SK-N-SH (cell line): ENCODE measurements around the gene KCNG3. TPM values are rescaled to one million over a fixed set of nuclear protein-coding genes. Genes with fewer than 3 reads are reported as not detected.
A peak's percentile ranks its signal among the peaks of the same experiment; 100 is the strongest.

Experiments
- CTCF ChIA-PET: fragments of 300-600, 350-600 bp; formaldehyde crosslinking; extraction: SDS; loops from one replicate; lab custom pipeline; 2021; lab: Yijun Ruan, JAX
- POLR2A ChIA-PET: fragments of 350-600 bp; sonication (Branson Sonifier 250); formaldehyde crosslinking; extraction: SDS; loops from one replicate; lab custom pipeline; 2020; ENCODE audit warnings: antibody characterized with exemption, inconsistent platforms; lab: Yijun Ruan, JAX
- DNase-seq: peaks from one replicate; pipeline ENCODE4 v3.0.0; 2012
- H2AFZ ChIP-seq: fragments of 200-600 bp; sonication (generic); 2 replicates; pipeline ENCODE4 v1.8.1; 2016; ENCODE audit warnings: antibody characterized with exemption, mild to moderate bottlenecking, low read depth
- H3F3A ChIP-seq: fragments of 200-600 bp; sonication (generic); replicated peaks from 2 replicates; pipeline ENCODE3; 2016; ENCODE audit warnings: antibody characterized with exemption, mild to moderate bottlenecking; ENCODE audit not compliant: insufficient read depth
- H3K27ac ChIP-seq, 2 experiments: fragments of 200-500 bp in 1 of 2; fragments of 200-600 bp in 1 of 2; sonication (Bioruptor generic) in 1 of 2; sonication (generic), shearing (Covaris generic) in 1 of 2; 2 replicates each; pipeline versions ENCODE4 v1.5.1 to v1.6.1; 2014 to 2016; ENCODE audit warnings: low read depth in 2 of 2, inconsistent platforms in 1 of 2, low read length in 1 of 2, mild to moderate bottlenecking in 1 of 2, mixed read lengths in 1 of 2
- H3K27me3 ChIP-seq: fragments of 200-600 bp; sonication (generic), shearing (Covaris generic); 2 replicates; pipeline ENCODE4 v1.6.1; 2016; ENCODE audit warnings: mixed run types; ENCODE audit not compliant: insufficient read depth
- H3K36me3 ChIP-seq, 2 experiments: fragments of 200-500 bp in 1 of 2; fragments of 200-600 bp in 1 of 2; sonication (Bioruptor generic) in 1 of 2; sonication (generic) in 1 of 2; replicated peaks in 1 of 2; 2 replicates each; pipeline versions ENCODE3 to v1.5.1; 2014 to 2016; ENCODE audit warnings: low read length in 1 of 2, mild to moderate bottlenecking in 1 of 2; ENCODE audit not compliant: insufficient read depth in 2 of 2, control insufficient read depth in 1 of 2
- H3K4me1 ChIP-seq, 2 experiments: fragments of 200-500 bp in 1 of 2; fragments of 200-600 bp in 1 of 2; sonication (Bioruptor generic) in 1 of 2; sonication (generic), shearing (Covaris generic) in 1 of 2; 2 replicates each; pipeline versions ENCODE4 v1.5.1 to v1.6.1; 2014 to 2016; ENCODE audit warnings: low read depth in 1 of 2, low read length in 1 of 2, mixed run types in 1 of 2; ENCODE audit not compliant: insufficient read depth in 2 of 2, control insufficient read depth in 1 of 2
- H3K4me2 ChIP-seq: fragments of 200-600 bp; sonication (generic), shearing (Covaris generic); 2 replicates; pipeline ENCODE4 v1.6.1; 2017; ENCODE audit warnings: mixed run types
- H3K4me3 ChIP-seq, 2 experiments: fragments of 200-500 bp in 1 of 2; fragments of 200-600 bp in 1 of 2; sonication (Bioruptor generic) in 1 of 2; sonication (generic), shearing (Covaris generic) in 1 of 2; 2 replicates each; pipeline versions ENCODE4 v1.5.1 to v1.8.1; 2014 to 2016; ENCODE audit warnings: low read depth in 2 of 2, inconsistent platforms in 1 of 2, low read length in 1 of 2, mild to moderate bottlenecking in 1 of 2, mixed read lengths in 1 of 2, moderate library complexity in 1 of 2
- H3K79me2 ChIP-seq: fragments of 200-600 bp; sonication (generic); 2 replicates; pipeline ENCODE4 v1.8.1; 2017; ENCODE audit warnings: mild to moderate bottlenecking; ENCODE audit not compliant: insufficient read depth
- H3K9ac ChIP-seq: fragments of 200-600 bp; sonication (generic); 2 replicates; pipeline ENCODE4 v1.6.1; 2017; ENCODE audit warnings: mixed run types
- H3K9me2 ChIP-seq: fragments of 200-600 bp; sonication (generic); 2 replicates; pipeline ENCODE4 v1.6.1; 2017; ENCODE audit warnings: mixed run types
- H3K9me3 ChIP-seq: fragments of 200-600 bp; sonication (generic); 2 replicates; pipeline ENCODE4 v1.6.1; 2017; ENCODE audit warnings: mixed run types, mild to moderate bottlenecking, moderate library complexity
- H4K20me1 ChIP-seq: fragments of 200-600 bp; sonication (generic); 2 replicates; pipeline ENCODE4 v1.6.1; 2017; ENCODE audit warnings: mild to moderate bottlenecking, mixed run types; ENCODE audit not compliant: insufficient read depth
- CHD2 ChIP-seq: fragments of 150-350 bp; IDR thresholded peaks from 2 replicates; pipeline ENCODE4 v1.6.1; 2018; ENCODE audit warnings: low read length; ENCODE audit not compliant: partially characterized antibody
- CTCF ChIP-seq: fragments of 200-600 bp; sonication (generic); IDR thresholded peaks from 2 replicates; pipeline ENCODE4 v1.6.1; 2017; ENCODE audit warnings: antibody characterized with exemption, mild to moderate bottlenecking, moderate library complexity
- ELF1 ChIP-seq: IDR thresholded peaks from 2 replicates; pipeline ENCODE4 v1.4.0; 2012
- EZH2phosphoT487 ChIP-seq: fragments of 200-600 bp; sonication (generic); IDR thresholded peaks from 2 replicates; pipeline ENCODE4 v1.6.1; 2017; ENCODE audit warnings: low read depth, mixed run types, mild to moderate bottlenecking, antibody characterized with exemption, moderate library complexity, borderline replicate concordance
- FOSL2 ChIP-seq: IDR thresholded peaks from 2 replicates; pipeline ENCODE4 v1.4.0; 2012; ENCODE audit warnings: low read depth, mild to moderate bottlenecking, moderate library complexity, borderline replicate concordance
- FOXM1 ChIP-seq: IDR thresholded peaks from 2 replicates; pipeline ENCODE4 v1.4.0; 2012; ENCODE audit warnings: low read depth, mild to moderate bottlenecking
- GABPA ChIP-seq: IDR thresholded peaks from 2 replicates; pipeline ENCODE4 v1.4.0; 2012; ENCODE audit warnings: low read depth, mild to moderate bottlenecking
- JUND ChIP-seq: IDR thresholded peaks from 2 replicates; pipeline ENCODE4 v1.4.0; 2012
- MEF2A ChIP-seq: IDR thresholded peaks from 2 replicates; pipeline ENCODE4 v1.4.0; 2012; ENCODE audit warnings: low read depth, borderline replicate concordance
- MXI1 ChIP-seq: IDR thresholded peaks from 2 replicates; pipeline ENCODE4 v1.6.1; 2012; ENCODE audit warnings: mild to moderate bottlenecking, low read depth, low read length, improper control_type of control experiment
- PBX3 ChIP-seq: IDR thresholded peaks from 2 replicates; pipeline ENCODE4; 2012
- POLR2AphosphoS5 ChIP-seq: IDR thresholded peaks from 2 replicates; pipeline ENCODE4 v1.6.1; 2012; ENCODE audit warnings: low read depth, low read length
- RFX5 ChIP-seq: IDR thresholded peaks from 2 replicates; pipeline ENCODE4 v1.6.1; 2012; ENCODE audit warnings: mild to moderate bottlenecking, improper control_type of control experiment, low read length
- SIN3A ChIP-seq: IDR thresholded peaks from 2 replicates; pipeline ENCODE4 v1.6.1; 2012; ENCODE audit warnings: low read depth, mild to moderate bottlenecking, low read length, moderate library complexity, borderline replicate concordance
- TAF1 ChIP-seq: IDR thresholded peaks from 2 replicates; pipeline ENCODE4 v1.6.1; 2012; ENCODE audit warnings: low read depth, mild to moderate bottlenecking, low read length, moderate library complexity, borderline replicate concordance
- TCF12 ChIP-seq: IDR thresholded peaks from 2 replicates; pipeline ENCODE4 v1.4.0; 2012
- ZBTB33 ChIP-seq: IDR thresholded peaks from 2 replicates; pipeline ENCODE4 v1.4.0; 2012; ENCODE audit warnings: low read depth, borderline replicate concordance
- WGBS: methylation state at CpG from one replicate; pipeline ENCODE4 v1.1.6; 2017; ENCODE audit warnings: low lambda C conversion rate; 5-methylcytosine and 5-hydroxymethylcytosine counted together
- polyA plus RNA-seq, 3 experiments: library from polyadenylated mRNA; depleted of rRNA; stranded (reverse); fragments of >200 nt; gene quantifications; 2 replicates each; pipeline ENCODE4 v1.2.3, GENCODE V29; 2012

KCNG3 gene
- polyA plus RNA-seq, 1 of the 3 experiments (the other 2 are of a cell fraction): 0.03 TPM

GRCh38 chr2:42408009-42408408 lies 85.8 kb downstream of the KCNG3 start (continued):
- no peak for TF ChIP-seq EZH2phosphoT487

- H4K20me1 ChIP-seq: no peaks in the 10 kb centered on the region
- no peak for DNase-seq
- no peaks in the 10 kb centered on the region for H3K79me2 ChIP-seq
- H2AFZ ChIP-seq: no peak overlapping the region
- CTCF ChIA-PET: no interaction called here
- POLR2A ChIA-PET: no interaction called here
- no peak overlapping the region for H3K27ac ChIP-seq
- no peaks in the 10 kb centered on the region for H3K4me1 ChIP-seq
- no peaks in the 10 kb centered on the region for H3K9me3 ChIP-seq
- no peak overlapping the region for H3K4me2 ChIP-seq
- no peaks in the 10 kb centered on the region for H3K9me2 ChIP-seq
- no peaks in the 10 kb centered on the region for H3F3A ChIP-seq
- no peak overlapping the region for H3K4me3 ChIP-seq
- TF ChIP-seq MXI1 (no peak), TAF1 (no peak), ZBTB33 (no peak), FOSL2 (no peak), MEF2A (no peak), RFX5 (no peak), SIN3A (no peak), PBX3 (no peak), CHD2 (no peak), GABPA (no peak), ELF1 (no peak), TCF12 (no peak), FOXM1 (no peak), JUND (no peak)
- TF ChIP-seq, all 33 proteins: peak for 0
- 57% methylated on average over 5 of the region's 6 CpGs for WGBS
- Histone ChIP-seq H3K36me3 (no peaks in the 10 kb centered on the region), H3K27me3 (no peaks in the 10 kb centered on the region), H3K9ac (no peak overlapping the region)
Measured at GRCh38 chr2:42407476-42407875, 86.3 kb downstream of the KCNG3 start.

- H4K20me1 ChIP-seq: no peaks in the 10 kb centered on the region
- H3K79me2 ChIP-seq: no peaks in the 10 kb centered on the region
- H3K9ac ChIP-seq: no peak overlapping the region
- no peaks in the 10 kb centered on the region for H3K36me3 ChIP-seq
- H3F3A ChIP-seq: no peaks in the 10 kb centered on the region
- H3K4me2 ChIP-seq: no peak overlapping the region
- no peak overlapping the region for H3K27ac ChIP-seq
- peaks cover 6% of the 10 kb centered on the region; the same call in 1 of the 2 replicates for H3K27me3 ChIP-seq
- DNase-seq: no peak
- ChIA-PET CTCF (interaction anchor here (0.9 to 2.0 kb wide), 4 partner anchors 11 to 36 kb away, joined by 3 to 11 read pairs (median 6); no protein-coding TSS in a partner anchor), POLR2A (no interaction called here)
- 72% methylated on average over 4 of the region's 4 CpGs for WGBS
- no peaks in the 10 kb centered on the region for H3K4me1 ChIP-seq
- H3K9me2 ChIP-seq: no peaks in the 10 kb centered on the region
- no peak overlapping the region for H3K4me3 ChIP-seq
- H3K9me3 ChIP-seq: no peaks in the 10 kb centered on the region
- H2AFZ ChIP-seq: 0 out of 2 replicates have a peak overlapping the region, but pooled peaks have one; percentile 4
- TF ChIP-seq CTCF (no peak), ZBTB33 (no peak), PBX3 (no peak), GABPA (no peak), POLR2AphosphoS5 (no peak)
Measured at GRCh38 chr2:42404676-42405075, 89.1 kb downstream of the KCNG3 start.
